ENCODE results near the gene OVOL1. TPM values are rescaled to one million over a fixed set of nuclear protein-coding genes. Genes with fewer than 3 reads are reported as not detected.

OVOL1 gene
- total and polyA plus RNA-seq, 4 donors = 0.05 TPM; not detected in 3

GRCh38 chr11:65833297-65834030 is 46.6 kb downstream of the OVOL1 start, which contains the start of gene SNX32:
Gene SNX32, plus strand, starts transcription at chr11:65833963. Its CDS starts 103 bp downstream, at chr11:65834066.
- 5% methylated on average over 63 of the region's 63 CpGs for WGBS
- no peaks in the 10 kb centered on the region for H3K36me3 ChIP-seq (ENCODE audit: control insufficient read depth in 4 of 4, insufficient read depth in 3 of 4, low read depth in 1 of 4, low read length in 3 of 4)
- no peak for TF ChIP-seq EGR1 (IDR thresholded peaks at IDR 0.05; ENCODE audit: low read depth in 2 of 2)
- TF ChIP-seq FOXA2 (IDR thresholded peaks at IDR 0.05) = no peak
- peak; percentile 100 for TF ChIP-seq SP1 (IDR thresholded peaks at IDR 0.05)
- no peak for TF ChIP-seq CTCF (IDR thresholded peaks at IDR 0.05; ENCODE audit: low read depth, low read length, missing input control)
- TF ChIP-seq ATF3 (IDR thresholded peaks at IDR 0.05) = no peak
- no peak for TF ChIP-seq JUND (IDR thresholded peaks at IDR 0.05)
- TF ChIP-seq GABPA (IDR thresholded peaks at IDR 0.05 in 1 of 2, conservative IDR thresholded peaks at IDR 0.05 in 1 of 2) = no peak
- no peak for TF ChIP-seq NR2F2 (IDR thresholded peaks at IDR 0.05)
- peak; percentile 95 for DNase-seq (ENCODE audit: low spot score)
- peaks cover 0 to 5% (median 0%) of the 10 kb centered on the region in 4 donors for H3K27me3 ChIP-seq (ENCODE audit: control insufficient read depth in 4 of 4, insufficient read depth in 4 of 4, low read length in 3 of 4)
- peak within 1 kb of the TSS in 2 of 3 donors; percentile 46 to 54 for H3K4me3 ChIP-seq (ENCODE audit: low read depth in 1 of 3, low read length in 3 of 3)
- H3K9me3 ChIP-seq (ENCODE audit: control insufficient read depth in 4 of 4, low read length in 3 of 4) = no peaks in the 10 kb centered on the region
- no peak within 1 kb of the TSS for H3K9ac ChIP-seq (ENCODE audit: low read depth in 1 of 2, low read length in 2 of 2)
- peaks cover 2 to 9% (median 3%) of the 10 kb centered on the region in 4 donors for H3K4me1 ChIP-seq (ENCODE audit: control insufficient read depth in 4 of 4, insufficient read depth in 4 of 4, low read length in 3 of 4)
- no peak within 1 kb of the TSS for H3K27ac ChIP-seq (ENCODE audit: low read depth in 1 of 2, low read length in 2 of 2)

GRCh38 chr11:65834202-65834601 is 47.3 kb downstream of the OVOL1 start:
- H3K27ac ChIP-seq (ENCODE audit: low read depth in 1 of 2, low read length in 2 of 2) = no peak overlapping the region
- WGBS = 55% methylated on average over 6 of the region's 6 CpGs

More at GRCh38 chr11:65834202-65834601, 47.3 kb downstream of the OVOL1 start:
- no peaks in the 10 kb centered on the region for H3K36me3 ChIP-seq (ENCODE audit: control insufficient read depth in 4 of 4, insufficient read depth in 3 of 4, low read depth in 1 of 4, low read length in 3 of 4)
- TF ChIP-seq RAD21 (IDR thresholded peaks at IDR 0.05) (no peak), TAF1 (conservative IDR thresholded peaks at IDR 0.05) (no peak), FOXA1 (IDR thresholded peaks at IDR 0.05) (no peak), EGR1 (IDR thresholded peaks at IDR 0.05; ENCODE audit: low read depth in 2 of 2) (no peak), REST (IDR thresholded peaks at IDR 0.05) (no peak), ATF3 (IDR thresholded peaks at IDR 0.05) (no peak), JUND (IDR thresholded peaks at IDR 0.05) (no peak), ZBTB33 (IDR thresholded peaks at IDR 0.05) (no peak), CTCF (IDR thresholded peaks at IDR 0.05; ENCODE audit: low read depth, low read length, missing input control) (no peak), FOXA2 (IDR thresholded peaks at IDR 0.05) (no peak), GABPA (IDR thresholded peaks at IDR 0.05 in 1 of 2, conservative IDR thresholded peaks at IDR 0.05 in 1 of 2) (no peak), NR2F2 (IDR thresholded peaks at IDR 0.05) (no peak), RXRA (IDR thresholded peaks at IDR 0.05) (no peak), SP1 (IDR thresholded peaks at IDR 0.05) (no peak), MAX (IDR thresholded peaks at IDR 0.05) (no peak), HNF4A (conservative IDR thresholded peaks at IDR 0.05) (no peak), HNF4G (IDR thresholded peaks at IDR 0.05) (no peak), YY1 (IDR thresholded peaks at IDR 0.05) (no peak)
- H3K9ac ChIP-seq (ENCODE audit: low read depth in 1 of 2, low read length in 2 of 2) = no peak overlapping the region
- no peak for DNase-seq (ENCODE audit: low spot score)
- no peaks in the 10 kb centered on the region for H3K9me3 ChIP-seq (ENCODE audit: control insufficient read depth in 4 of 4, low read length in 3 of 4)
- H3K4me1 ChIP-seq (ENCODE audit: control insufficient read depth in 4 of 4, insufficient read depth in 4 of 4, low read length in 3 of 4) = peaks cover 2 to 9% (median 3%) of the 10 kb centered on the region in 4 donors
- peak overlapping the region in 2 of 3 donors; percentile 8 to 46 for H3K4me3 ChIP-seq (ENCODE audit: low read depth in 1 of 3, low read length in 3 of 3)
- H3K27me3 ChIP-seq (ENCODE audit: control insufficient read depth in 4 of 4, insufficient read depth in 4 of 4, low read length in 3 of 4) = peaks cover 0 to 5% (median 0%) of the 10 kb centered on the region in 4 donors

Data from liver (tissue), 9 donors.